GM19467 (cell line): ENCODE results near the gene ZDHHC14.
A peak's percentile ranks its signal among the peaks of the same experiment; 100 is the strongest.
"Not testable (repeated sequence)": the region's sequence is repeated elsewhere in the genome, so short reads cannot be mapped to it uniquely, and the experiment has no call there.

Source experiments
- ATAC-seq: cut with Tn5 transposase; IDR thresholded peaks from one replicate; pipeline ENCODE4 v1.9.1; 2021; ENCODE audit warnings: mild to moderate bottlenecking, moderate library complexity; ENCODE audit not compliant: unreplicated experiment

The ZDHHC14 gene

GRCh38 chr6:157560063-157560462 lies 179.1 kb downstream of the ZDHHC14 start:
- not testable (repeated sequence) for ATAC-seq

DNA sequence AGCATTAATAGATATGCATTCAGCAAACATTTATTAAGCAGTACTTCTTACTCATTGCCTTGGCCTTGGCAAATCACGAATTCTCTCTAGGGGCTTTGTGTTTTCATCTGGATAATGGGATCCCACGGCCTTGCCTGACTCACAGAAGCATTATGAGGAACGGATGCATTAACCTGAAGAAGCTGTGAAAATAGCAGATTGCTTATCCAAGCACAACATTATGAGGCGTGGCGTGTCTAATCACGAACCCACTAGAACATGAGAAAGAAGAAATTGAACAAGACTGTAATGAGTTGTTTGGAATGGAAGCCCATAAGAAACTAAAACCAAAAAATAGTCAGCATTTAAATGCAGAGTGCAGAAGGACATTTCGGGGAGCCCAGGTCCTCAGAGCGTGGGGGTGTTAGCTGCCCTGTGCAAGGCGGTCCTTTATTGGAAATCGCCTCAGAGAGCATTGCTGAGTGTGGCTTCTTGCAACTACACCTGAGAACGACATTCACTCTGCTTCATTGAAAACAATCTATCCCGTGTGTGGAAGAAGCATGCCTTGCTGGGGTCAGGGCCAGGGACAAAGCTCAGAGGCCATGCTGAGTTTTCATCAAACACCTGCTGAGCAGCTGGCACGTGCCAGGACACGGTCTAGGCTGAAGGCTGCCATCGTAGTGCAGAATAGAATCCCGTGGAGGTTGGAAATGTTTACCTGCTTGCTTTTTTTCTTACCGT lies 179.9 kb downstream of the ZDHHC14 start:
- ATAC-seq, result no peak

GRCh38 chr6:157561414-157561790 lies 180.4 kb downstream of the ZDHHC14 start:
- peak; percentile 29 for ATAC-seq

DNA sequence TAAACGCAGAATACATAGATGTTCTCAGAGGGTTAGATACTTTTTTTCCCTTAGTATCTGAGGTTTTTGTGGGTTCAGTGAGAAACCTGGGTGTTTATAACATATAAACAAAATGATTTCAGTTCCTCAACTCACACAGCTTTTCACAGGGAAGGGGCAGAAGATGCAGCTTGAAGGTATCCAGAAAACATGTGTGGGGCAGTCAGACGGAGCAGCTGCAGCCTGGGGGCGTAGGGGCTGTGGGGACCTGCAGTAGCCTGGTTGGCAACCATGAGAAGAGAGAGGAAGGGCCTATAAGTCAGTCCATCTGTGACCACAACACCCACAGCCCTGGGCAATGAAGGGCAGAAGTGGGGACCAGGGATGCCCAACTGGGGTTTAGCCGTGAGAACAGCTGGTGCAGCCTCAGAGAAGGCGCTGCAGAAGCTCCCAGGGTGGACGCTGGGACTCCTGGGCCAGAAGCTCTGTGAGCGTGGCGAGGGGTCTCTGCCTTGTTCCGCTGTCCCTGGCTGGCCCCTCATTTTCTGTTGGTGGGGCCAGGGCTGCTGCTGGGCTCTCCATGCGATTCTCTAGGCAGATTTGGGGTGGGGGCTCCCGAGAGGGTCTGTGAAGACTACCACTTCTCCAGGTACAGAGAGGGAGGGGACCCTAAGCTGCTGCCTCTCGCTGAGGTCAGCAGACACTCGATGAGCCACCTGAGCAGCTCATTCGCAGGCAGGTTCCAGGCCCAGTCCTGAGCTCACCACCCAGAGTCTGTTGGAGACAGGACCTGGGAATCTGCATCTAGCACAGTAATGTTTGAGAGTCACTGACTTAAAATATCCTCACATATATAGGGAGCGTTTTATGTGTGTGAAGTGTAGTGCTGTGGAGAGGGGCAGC lies 181.2 kb downstream of the ZDHHC14 start:
- ATAC-seq, result peak; percentile 36

DNA sequence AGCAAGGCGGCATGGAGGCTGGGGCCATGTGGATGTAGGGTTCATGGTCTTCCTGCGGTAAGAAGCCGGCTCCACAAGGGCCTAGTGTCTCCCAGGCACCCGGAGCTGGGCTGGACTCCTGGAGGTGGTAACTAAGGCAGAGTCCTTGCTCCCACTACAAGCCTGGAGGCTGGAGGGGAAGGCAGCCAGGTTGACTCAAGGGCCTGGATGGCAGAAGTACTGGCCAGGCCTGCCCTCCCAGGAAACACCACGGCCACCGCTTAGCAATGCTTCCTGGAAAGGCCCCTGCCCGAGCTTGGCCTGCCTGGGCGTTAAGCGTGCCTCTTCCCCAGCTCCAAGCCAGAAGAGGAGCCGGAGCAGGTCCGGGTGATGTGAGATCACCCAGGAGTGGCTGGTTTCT lies 182.0 kb downstream of the ZDHHC14 start:
- ATAC-seq, result no peak

DNA sequence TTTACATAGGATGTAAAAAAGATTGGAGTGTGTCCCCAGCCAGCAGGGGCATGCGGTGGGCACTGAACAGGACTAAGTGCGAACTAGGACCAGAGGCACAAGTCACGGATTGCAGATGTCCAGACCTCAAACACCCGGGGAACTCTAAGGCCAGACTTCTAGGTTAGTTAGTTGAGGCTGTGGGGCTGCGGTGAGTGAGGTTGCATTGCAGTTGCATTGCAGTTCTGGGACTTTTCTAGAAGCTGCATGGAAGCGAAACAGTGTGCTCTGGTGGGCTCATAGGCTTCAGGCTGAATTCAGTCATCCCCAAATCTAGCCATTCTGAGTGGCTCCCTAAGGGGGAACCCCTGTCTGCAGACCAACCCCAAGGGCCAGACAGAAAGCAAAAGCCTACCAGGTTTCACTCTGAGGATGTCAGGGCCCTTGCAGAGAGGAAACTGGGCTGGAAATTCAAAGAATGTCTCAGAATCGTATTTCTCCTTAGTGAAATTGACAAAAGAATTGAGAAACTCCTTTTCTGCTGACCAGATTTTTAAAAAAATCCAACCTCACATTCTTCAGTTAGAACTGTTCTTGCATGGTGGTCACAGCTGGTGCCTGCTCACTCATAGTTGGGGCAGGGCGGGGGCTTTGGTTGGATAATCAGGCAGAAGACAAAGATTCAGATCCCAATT lies 182.8 kb downstream of the ZDHHC14 start:
- peak; percentile 59 for ATAC-seq

- ATAC-seq, result no peak
These were observed 187.7 kb downstream of the ZDHHC14 start for GRCh38 chr6:157568702-157569101.

DNA sequence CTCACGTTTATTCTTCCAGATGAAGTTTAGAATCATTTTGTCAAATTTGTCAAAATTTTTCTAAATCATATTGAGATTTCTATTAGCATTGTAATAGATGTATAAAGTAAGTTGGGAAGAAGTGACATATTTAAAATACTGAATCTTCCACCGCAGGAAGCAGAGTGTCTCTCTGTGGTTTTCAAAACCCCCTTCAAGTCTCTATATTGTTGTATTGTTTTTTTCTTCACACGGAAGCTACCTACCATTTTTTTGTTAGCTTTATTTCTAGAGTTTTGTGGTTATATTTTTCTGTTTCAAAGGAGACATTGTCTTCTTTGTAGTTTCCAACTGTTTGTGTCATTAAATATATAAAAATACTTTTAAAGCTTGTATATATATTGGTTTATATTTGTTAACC lies 188.6 kb downstream of the ZDHHC14 start:
- no peak for ATAC-seq

DNA sequence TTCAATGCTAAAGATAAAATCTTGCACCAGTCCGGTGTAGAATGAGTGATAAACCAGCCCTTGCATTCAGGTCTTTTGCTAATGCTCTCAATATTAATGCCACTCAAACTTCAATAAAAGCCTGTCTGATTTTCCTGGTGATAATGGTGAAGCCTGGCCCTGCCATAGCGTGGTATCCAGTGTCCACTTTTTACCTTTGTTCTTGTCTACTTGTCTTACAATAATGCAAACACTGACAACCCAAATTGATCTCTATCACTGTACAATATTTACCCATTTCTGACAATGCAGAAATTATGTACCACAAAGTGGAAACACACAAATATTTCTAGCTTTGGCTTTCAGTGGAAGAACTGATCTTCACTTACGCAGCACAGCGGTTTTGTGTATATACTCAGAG lies 189.1 kb downstream of the ZDHHC14 start:
- ATAC-seq, result no peak

DNA sequence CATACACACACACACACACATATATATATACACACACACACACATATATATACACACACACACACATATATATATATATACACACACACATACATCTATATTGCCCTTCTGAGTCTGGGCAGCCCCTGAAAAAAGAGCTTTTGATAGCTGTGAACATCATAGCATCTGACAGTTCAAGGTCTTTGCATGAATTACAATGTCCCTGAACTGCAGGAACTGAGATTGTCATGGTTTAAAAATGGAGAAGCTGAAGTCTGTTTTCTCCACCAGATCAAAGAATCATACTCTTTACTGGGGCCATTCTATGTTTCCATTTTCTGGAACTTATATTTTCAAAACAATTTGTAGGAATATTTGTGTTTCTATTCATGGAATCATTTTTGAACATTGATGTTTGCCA lies 189.8 kb downstream of the ZDHHC14 start:
- no peak for ATAC-seq

- ATAC-seq, result peak; percentile 48
These were observed 190.3 kb downstream of the ZDHHC14 start for GRCh38 chr6:157571269-157571668.

DNA sequence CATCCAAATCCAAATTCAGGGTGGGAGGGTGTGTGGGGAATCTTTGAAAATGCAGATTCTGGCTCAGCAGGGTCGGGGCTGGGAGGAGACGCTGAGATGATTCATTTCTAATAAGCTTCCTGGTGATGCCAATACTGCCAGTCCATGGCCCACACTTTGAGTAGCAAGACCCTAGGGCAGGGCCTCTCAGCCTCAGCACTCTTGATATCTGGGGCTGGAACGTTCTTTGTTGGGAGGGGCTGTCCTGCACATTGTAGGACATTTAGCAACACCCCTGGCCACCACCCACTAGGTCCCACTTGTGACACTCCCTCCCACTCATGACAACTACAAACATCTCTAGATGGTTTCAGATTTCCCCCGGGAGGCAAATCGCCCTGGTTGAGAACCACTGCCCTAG lies 191.0 kb downstream of the ZDHHC14 start:
- no peak for ATAC-seq

- ATAC-seq, result no peak
These were observed 193.9 kb downstream of the ZDHHC14 start for GRCh38 chr6:157574851-157575424.

GRCh38 chr6:157575436-157576145 lies 194.6 kb downstream of the ZDHHC14 start:
- ATAC-seq, result no peak

GRCh38 chr6:157576991-157577390 lies 196.0 kb downstream of the ZDHHC14 start:
- not testable (repeated sequence) for ATAC-seq

DNA sequence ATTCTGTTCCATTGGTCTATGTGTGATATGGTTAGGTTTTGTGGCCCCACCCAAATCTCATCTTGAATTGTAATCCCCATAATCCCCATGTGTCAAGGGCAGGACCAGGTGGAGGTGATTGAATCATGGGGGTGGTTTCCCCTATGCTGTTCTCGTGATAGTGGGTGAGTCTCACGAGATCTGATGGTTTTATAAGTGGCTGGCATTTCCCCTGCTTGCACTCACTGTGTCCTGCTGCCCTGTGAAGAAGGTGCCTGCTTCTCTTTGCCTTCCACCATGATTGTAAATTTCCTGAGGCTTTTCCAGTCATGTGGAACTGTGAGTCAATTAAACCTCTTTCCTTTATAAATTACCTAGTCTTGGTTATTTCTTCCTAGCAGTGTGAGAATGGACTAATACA lies 197.5 kb downstream of the ZDHHC14 start:
- not testable (repeated sequence) for ATAC-seq

GRCh38 chr6:157579467-157580031 lies 198.6 kb downstream of the ZDHHC14 start:
- no peak for ATAC-seq

DNA sequence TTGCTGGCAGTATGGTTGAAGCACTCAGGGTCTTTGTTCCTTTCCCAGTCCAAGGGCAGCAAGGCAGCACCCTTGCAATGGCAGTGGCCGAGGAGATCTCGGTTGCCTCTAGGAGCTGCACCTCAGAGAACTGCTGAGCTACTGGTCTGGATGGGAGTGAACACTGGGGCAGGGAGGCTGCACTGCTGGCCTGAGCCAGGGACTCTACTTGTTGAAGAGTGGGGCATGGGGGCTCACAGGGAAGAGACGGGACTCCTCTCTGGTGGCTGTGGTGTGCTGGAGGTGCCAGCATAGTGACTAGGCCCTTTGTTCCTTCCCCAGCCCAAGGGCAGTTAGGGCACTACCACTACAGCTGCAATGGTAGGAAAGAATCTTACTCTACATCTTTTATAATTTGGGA lies 203.0 kb downstream of the ZDHHC14 start:
- ATAC-seq, result no peak

GRCh38 chr6:157585274-157586087 lies 204.5 kb downstream of the ZDHHC14 start:
- no peak for ATAC-seq

DNA sequence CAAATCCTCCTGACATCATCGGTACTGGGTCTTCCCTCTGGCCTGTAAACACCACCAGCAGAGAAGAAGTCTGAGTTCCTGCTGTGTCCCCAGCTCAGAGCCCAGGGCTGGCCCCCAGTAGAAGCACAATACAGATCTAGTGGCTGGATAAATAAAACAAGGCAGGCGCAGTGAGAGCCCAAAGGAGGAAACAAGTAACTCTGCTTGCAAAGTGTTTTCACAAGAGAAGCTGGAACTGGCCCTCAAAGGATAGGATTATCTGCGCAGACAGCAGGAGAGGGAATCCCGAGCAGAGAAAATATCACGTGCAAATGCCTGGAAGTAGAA lies 205.1 kb downstream of the ZDHHC14 start:
- ATAC-seq, result no peak
